ENCODE measurements around the gene SATB2. TPM values are rescaled to one million over a fixed set of nuclear protein-coding genes. Genes with fewer than 3 reads are reported as not detected.

The SATB2 gene
- total RNA-seq = under 1 TPM; 0.65 to 0.82 TPM

GRCh38 chr2:199457147-199458008 is at the start of gene SATB2:
Gene SATB2 (minus strand): TSS chr2:199457939. CDS start chr2:199456037, 1,902 bp downstream.
- no peak within 1 kb of the TSS for H3K27ac Mint-ChIP-seq
- peaks cover 2 to 4% of the 10 kb centered on the region in 2 donors for H3K36me3 Mint-ChIP-seq (ENCODE audit: insufficient read depth in 2 of 2)
- DNase-seq (peak; percentile 51 to 56), ATAC-seq (replicated peaks in 1 of 2) (peak; percentile 47 to 56)
- peaks cover 70% of the 10 kb centered on the region for H3K27me3 Mint-ChIP-seq (ENCODE audit: low read depth)
- H3K4me1 Mint-ChIP-seq (ENCODE audit: low read depth) = peaks cover 43% of the 10 kb centered on the region
- no peaks in the 10 kb centered on the region for H3K9me3 Mint-ChIP-seq
- H3K4me3 Mint-ChIP-seq = peak within 1 kb of the TSS; percentile 93 to 95

DNA sequence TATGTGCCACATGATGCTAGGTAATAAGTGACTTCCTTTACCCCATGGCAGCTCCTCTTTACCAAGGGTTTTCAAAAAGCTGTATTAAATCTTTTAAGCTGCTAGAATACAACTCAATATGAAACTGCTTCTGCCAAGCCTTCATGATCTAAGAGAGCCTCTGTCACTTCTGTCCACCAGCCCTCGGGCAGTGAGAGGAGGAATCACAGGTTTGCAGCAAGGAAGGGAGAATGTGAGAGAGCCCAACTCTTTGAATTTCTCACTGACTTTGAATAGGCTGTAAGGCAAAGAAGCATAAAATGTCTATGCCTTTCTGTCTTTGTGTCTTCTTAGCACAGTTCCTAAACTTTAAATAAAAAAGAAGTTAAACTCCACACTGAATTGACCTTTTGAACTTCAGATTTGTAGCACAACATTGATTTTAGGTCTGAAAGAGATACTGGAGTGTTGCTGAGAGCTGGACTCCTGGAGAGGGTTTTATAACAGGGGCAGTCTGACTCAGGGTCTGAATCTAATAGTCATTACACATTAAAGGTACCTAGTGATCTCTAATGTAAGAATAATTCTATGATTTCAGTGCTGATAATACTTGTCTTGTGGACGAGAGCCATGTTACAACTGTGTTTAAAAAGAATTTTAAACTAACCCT is 48.1 kb upstream of the SATB2 start:
- no peaks in the 10 kb centered on the region for H3K27me3 Mint-ChIP-seq (ENCODE audit: low read depth)
- no peaks in the 10 kb centered on the region for H3K36me3 Mint-ChIP-seq (ENCODE audit: insufficient read depth in 2 of 2)

GRCh38 chr2:199503148-199503547 is 45.4 kb upstream of the SATB2 start:
- H3K4me3 Mint-ChIP-seq = no peak overlapping the region
- ATAC-seq (replicated peaks in 1 of 2) = no peak
- H3K36me3 Mint-ChIP-seq (ENCODE audit: insufficient read depth in 2 of 2) = no peaks in the 10 kb centered on the region
- no peak for DNase-seq
- H3K27ac Mint-ChIP-seq = no peak overlapping the region
- no peaks in the 10 kb centered on the region for H3K4me1 Mint-ChIP-seq (ENCODE audit: low read depth)
- no peaks in the 10 kb centered on the region for H3K27me3 Mint-ChIP-seq (ENCODE audit: low read depth)
- no peaks in the 10 kb centered on the region for H3K9me3 Mint-ChIP-seq

More for the DNA sequence above, 48.1 kb upstream of the SATB2 start:
- ATAC-seq (replicated peaks in 1 of 2) (no peak), DNase-seq (no peak)
- no peak overlapping the region for H3K4me3 Mint-ChIP-seq
- no peak overlapping the region for H3K27ac Mint-ChIP-seq
- no peaks in the 10 kb centered on the region for H3K9me3 Mint-ChIP-seq
- H3K4me1 Mint-ChIP-seq (ENCODE audit: low read depth) = no peaks in the 10 kb centered on the region

DNA sequence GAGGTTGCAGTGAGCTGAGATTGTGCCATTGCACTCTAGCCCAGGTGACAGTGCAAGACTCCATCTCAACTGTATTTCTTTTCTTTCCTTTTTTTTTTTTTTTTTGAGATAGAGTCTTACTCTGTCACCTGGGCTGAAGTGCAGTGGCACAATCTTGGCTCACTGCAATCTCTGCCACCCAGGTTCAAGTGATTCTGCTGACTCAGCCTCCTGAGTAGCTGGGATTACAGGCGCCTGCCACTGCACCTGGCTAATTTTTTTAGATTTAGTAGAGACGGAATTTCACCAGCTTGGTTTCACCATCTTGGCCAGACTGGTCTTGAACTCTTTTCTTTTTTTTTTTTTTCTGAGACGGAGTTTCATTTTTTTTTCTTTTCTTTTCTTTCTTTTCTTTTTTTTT is 41.3 kb upstream of the SATB2 start:
- Mint-ChIP-seq H3K27ac (no peak overlapping the region), H3K9me3 (no peaks in the 10 kb centered on the region), H3K4me1 (ENCODE audit: low read depth) (no peaks in the 10 kb centered on the region), H3K27me3 (ENCODE audit: low read depth) (peaks cover 7% of the 10 kb centered on the region), H3K4me3 (no peak overlapping the region), H3K36me3 (ENCODE audit: insufficient read depth in 2 of 2) (no peaks in the 10 kb centered on the region)
- no peak for ATAC-seq (replicated peaks in 1 of 2)
- no peak for DNase-seq

DNA sequence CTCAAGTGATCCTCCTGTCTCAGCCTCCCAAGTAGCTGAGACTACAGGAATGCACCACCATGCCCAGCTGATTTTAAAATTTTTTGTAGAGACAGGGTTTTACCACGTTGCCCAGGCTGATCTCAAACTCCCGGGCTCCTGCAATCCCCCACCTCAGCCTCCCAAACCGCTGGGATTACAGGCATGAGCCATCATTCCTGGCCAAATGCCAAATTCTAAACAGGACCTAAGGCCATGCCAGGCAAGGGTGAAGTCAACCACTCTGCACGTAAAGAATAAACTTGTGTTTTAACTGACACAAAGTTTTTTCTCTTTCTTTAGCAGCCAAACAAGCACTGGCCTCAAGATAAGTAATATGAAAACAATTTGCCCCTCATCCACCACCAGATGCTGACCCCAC is 37.4 kb upstream of the SATB2 start:
- Mint-ChIP-seq H3K9me3 (no peaks in the 10 kb centered on the region), H3K4me3 (no peak overlapping the region), H3K27me3 (ENCODE audit: low read depth) (peaks cover 12% of the 10 kb centered on the region), H3K36me3 (ENCODE audit: insufficient read depth in 2 of 2) (no peaks in the 10 kb centered on the region), H3K27ac (no peak overlapping the region), H3K4me1 (ENCODE audit: low read depth) (no peaks in the 10 kb centered on the region)
- DNase-seq = no peak
- ATAC-seq (replicated peaks in 1 of 2) = no peak

GRCh38 chr2:199490049-199490448 is 32.3 kb upstream of the SATB2 start:
- Mint-ChIP-seq H3K36me3 (ENCODE audit: insufficient read depth in 2 of 2) (no peaks in the 10 kb centered on the region), H3K9me3 (no peaks in the 10 kb centered on the region), H3K4me1 (ENCODE audit: low read depth) (no peaks in the 10 kb centered on the region), H3K4me3 (no peak overlapping the region), H3K27me3 (ENCODE audit: low read depth) (peaks cover 19% of the 10 kb centered on the region), H3K27ac (no peak overlapping the region)
- no peak for DNase-seq
- ATAC-seq (replicated peaks in 1 of 2) = no peak

DNA sequence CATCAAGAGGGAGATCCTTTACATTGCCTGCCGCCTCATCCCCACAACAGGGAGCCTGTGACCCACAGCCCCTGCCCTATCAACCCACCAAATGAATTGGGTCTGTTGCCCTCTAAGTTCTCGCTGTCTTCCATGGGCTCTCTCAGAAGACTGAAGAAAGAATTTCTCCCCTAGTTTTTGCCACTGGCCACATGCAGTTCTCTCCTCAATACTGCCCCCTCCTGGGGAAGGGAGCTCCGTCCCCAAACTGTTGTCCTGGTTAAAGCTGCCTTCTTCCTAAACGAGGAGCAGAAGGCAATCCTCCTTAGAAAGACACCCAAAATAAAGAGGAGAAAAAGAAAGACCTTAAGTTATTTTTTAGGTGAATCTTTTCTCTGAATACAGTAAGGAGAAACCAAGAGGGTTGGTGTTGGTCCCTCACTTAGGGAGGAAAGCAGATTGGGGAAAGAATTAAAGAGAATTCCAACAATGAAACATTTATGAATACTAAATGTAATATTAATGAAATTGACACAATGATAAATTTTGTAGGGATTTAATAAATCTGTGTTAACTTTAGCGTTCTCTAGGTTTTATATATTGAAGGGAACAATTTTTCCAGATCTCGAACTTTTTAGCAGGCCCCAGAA is 31.1 kb upstream of the SATB2 start:
- H3K36me3 Mint-ChIP-seq (ENCODE audit: insufficient read depth in 2 of 2) = no peaks in the 10 kb centered on the region
- H3K4me1 Mint-ChIP-seq (ENCODE audit: low read depth) = no peaks in the 10 kb centered on the region
- no peaks in the 10 kb centered on the region for H3K9me3 Mint-ChIP-seq
- ATAC-seq (replicated peaks in 1 of 2) = peak; percentile 36 to 43
- no peak overlapping the region for H3K27ac Mint-ChIP-seq
- peak; percentile 55 to 65 for DNase-seq
- H3K27me3 Mint-ChIP-seq (ENCODE audit: low read depth) = peaks cover 29% of the 10 kb centered on the region
- H3K4me3 Mint-ChIP-seq = peak overlapping the region in 1 of 2 donors; percentile 15

- no peaks in the 10 kb centered on the region for H3K4me1 Mint-ChIP-seq (ENCODE audit: low read depth)
- H3K36me3 Mint-ChIP-seq (ENCODE audit: insufficient read depth in 2 of 2) = no peaks in the 10 kb centered on the region
- H3K4me3 Mint-ChIP-seq = no peak overlapping the region
- H3K27ac Mint-ChIP-seq = no peak overlapping the region
- H3K27me3 Mint-ChIP-seq (ENCODE audit: low read depth) = peaks cover 23% of the 10 kb centered on the region
- ATAC-seq (replicated peaks in 1 of 2) (peak; percentile 44 to 54), DNase-seq (peak; percentile 50 to 54)
- H3K9me3 Mint-ChIP-seq = no peaks in the 10 kb centered on the region
Measured at GRCh38 chr2:199485732-199486335, 28.1 kb upstream of the SATB2 start.

DNA sequence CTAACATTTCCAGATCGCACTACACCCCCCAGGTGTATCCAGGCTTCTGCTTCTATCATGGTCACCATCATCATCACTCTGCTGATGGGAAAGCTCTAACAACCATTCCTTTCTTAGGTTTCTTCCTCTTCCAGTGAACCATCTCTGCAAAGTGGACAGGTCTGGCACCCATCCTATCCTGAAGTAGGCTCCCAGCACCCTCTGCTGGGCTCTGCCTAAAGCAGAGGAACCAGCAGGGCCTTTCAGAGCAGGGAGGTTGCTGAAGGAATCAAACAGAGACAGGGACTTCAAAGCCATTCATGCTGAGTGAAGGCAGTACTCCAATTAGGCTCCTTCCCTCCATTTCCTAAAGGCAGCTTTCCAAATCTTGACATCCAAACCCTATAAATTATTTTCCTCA is 27.2 kb upstream of the SATB2 start:
- no peak overlapping the region for H3K27ac Mint-ChIP-seq
- H3K36me3 Mint-ChIP-seq (ENCODE audit: insufficient read depth in 2 of 2) = no peaks in the 10 kb centered on the region
- H3K4me1 Mint-ChIP-seq (ENCODE audit: low read depth) = no peaks in the 10 kb centered on the region
- H3K4me3 Mint-ChIP-seq = no peak overlapping the region
- ATAC-seq (replicated peaks in 1 of 2) = no peak
- no peak for DNase-seq
- peaks cover 23% of the 10 kb centered on the region for H3K27me3 Mint-ChIP-seq (ENCODE audit: low read depth)
- H3K9me3 Mint-ChIP-seq = no peaks in the 10 kb centered on the region

DNA sequence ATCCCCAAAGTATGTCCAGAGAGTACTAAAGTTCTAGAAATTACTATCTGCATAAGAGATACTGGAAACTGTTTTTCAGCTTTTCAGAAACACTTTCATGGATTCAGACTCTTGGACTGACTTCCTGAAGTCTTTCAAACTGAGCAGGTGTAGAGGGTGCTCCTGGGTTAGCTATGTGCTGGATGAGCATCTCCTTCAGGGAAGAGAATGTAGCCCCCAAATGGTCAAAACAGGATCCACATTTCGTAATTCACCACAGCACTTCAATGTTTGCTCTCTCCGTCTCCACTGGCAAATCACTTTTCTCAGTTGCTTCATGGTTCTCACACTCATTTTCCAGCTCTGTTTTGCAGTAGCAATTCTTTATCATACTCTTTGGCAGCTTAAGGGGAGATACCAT is 23.2 kb upstream of the SATB2 start:
- H3K27me3 Mint-ChIP-seq (ENCODE audit: low read depth) = peaks cover 13% of the 10 kb centered on the region
- ATAC-seq (replicated peaks in 1 of 2) (no peak), DNase-seq (no peak)
- no peaks in the 10 kb centered on the region for H3K36me3 Mint-ChIP-seq (ENCODE audit: insufficient read depth in 2 of 2)
- H3K4me1 Mint-ChIP-seq (ENCODE audit: low read depth) = no peaks in the 10 kb centered on the region
- H3K9me3 Mint-ChIP-seq = no peaks in the 10 kb centered on the region
- H3K27ac Mint-ChIP-seq = no peak overlapping the region
- H3K4me3 Mint-ChIP-seq = no peak overlapping the region

- Mint-ChIP-seq H3K4me3 (no peak overlapping the region), H3K36me3 (ENCODE audit: insufficient read depth in 2 of 2) (no peaks in the 10 kb centered on the region), H3K27me3 (ENCODE audit: low read depth) (peaks cover 31% of the 10 kb centered on the region), H3K9me3 (no peaks in the 10 kb centered on the region), H3K4me1 (ENCODE audit: low read depth) (no peaks in the 10 kb centered on the region), H3K27ac (no peak overlapping the region)
- DNase-seq (no peak), ATAC-seq (replicated peaks in 1 of 2) (no peak)
Measured at GRCh38 chr2:199477277-199477834, 19.6 kb upstream of the SATB2 start.

DNA sequence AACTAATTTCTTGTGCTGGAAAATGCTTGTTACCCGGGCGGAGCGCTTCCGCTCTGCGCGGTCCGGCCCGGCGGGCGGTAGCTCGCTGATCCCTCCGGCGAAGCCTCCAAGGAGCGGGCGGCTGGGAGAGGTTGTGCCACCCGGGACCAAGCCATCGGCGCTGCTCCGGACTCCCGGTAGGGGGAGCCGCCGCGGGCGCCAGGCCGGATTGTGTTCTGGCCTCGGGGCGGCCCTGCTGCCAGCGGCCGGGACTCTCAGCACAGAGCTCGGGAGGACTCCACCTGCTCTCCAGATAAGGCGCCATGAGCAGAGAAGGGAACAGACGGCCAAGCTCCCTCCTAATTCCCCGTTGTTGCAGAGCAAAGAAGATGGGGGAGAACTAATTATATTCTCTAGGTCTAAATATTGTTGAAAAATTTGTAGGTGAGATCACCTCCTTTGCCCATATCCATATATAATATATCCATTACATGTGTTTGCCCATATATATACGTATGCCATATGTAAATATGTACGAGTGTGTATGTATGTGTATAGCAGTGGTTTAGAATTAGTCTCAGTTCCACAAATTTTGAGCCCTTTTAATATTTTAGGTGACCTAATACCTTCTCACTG is 13.8 kb upstream of the SATB2 start:
- ATAC-seq (replicated peaks in 1 of 2) (peak; percentile 79), DNase-seq (peak; percentile 60)
- H3K36me3 Mint-ChIP-seq (ENCODE audit: insufficient read depth in 2 of 2) = peaks cover 0 to 2% of the 10 kb centered on the region in 2 donors
- H3K27me3 Mint-ChIP-seq (ENCODE audit: low read depth) = peaks cover 88% of the 10 kb centered on the region
- H3K9me3 Mint-ChIP-seq = no peaks in the 10 kb centered on the region
- peak overlapping the region in 1 of 2 donors; percentile 43 for H3K4me3 Mint-ChIP-seq
- peaks cover 24% of the 10 kb centered on the region for H3K4me1 Mint-ChIP-seq (ENCODE audit: low read depth)
- no peak overlapping the region for H3K27ac Mint-ChIP-seq

Measured in activated T-cell treated with anti-CD3 and anti-CD28 coated beads, Interleukin-2, amount 50 U/mL, for 72 hours (primary cell).